Kidney epithelial cell (primary cell): ENCODE results near the gene INA. TPM values are rescaled to one million over a fixed set of nuclear protein-coding genes. Genes with fewer than 3 reads are reported as not detected.

Experiments
- DNase-seq: peaks from one replicate; pipeline ENCODE4 v3.0.0-alpha.2; 2010; ENCODE audit warnings: low read depth
- H3K27me3 ChIP-seq: 2 replicates; pipeline ENCODE4 v1.6.0; 2011; ENCODE audit warnings: low read length; ENCODE audit not compliant: control insufficient read depth, insufficient read depth
- H3K36me3 ChIP-seq: 2 replicates; pipeline ENCODE4 v1.5.1; 2011; ENCODE audit warnings: low read length; ENCODE audit not compliant: control insufficient read depth, insufficient read depth
- H3K4me3 ChIP-seq: 2 replicates; pipeline ENCODE4 v1.5.1; 2011; ENCODE audit warnings: low read depth, mild to moderate bottlenecking, control low read depth, low read length
- CTCF ChIP-seq: IDR thresholded peaks from 2 replicates; pipeline ENCODE4 v1.5.1; 2011; ENCODE audit warnings: mild to moderate bottlenecking, moderate library complexity, low read length, control low read depth, inconsistent platforms; ENCODE audit not compliant: insufficient read depth, poor library complexity, severe bottlenecking
- total RNA-seq: library from RNA; depleted of rRNA; stranded (reverse); fragments of >200 nt; gene quantifications from 2 replicates; pipeline ENCODE4 v1.2.3, GENCODE V29; 2015

Gene INA
- total RNA-seq, 1 donor from 2014 or later: 8.1 TPM

- H3K36me3 ChIP-seq: no peaks in the 10 kb centered on the region
- DNase-seq: no peak
- H3K4me3 ChIP-seq: no peak overlapping the region
- no peak for TF ChIP-seq CTCF
- peaks cover 2% of the 10 kb centered on the region for H3K27me3 ChIP-seq
Observed at GRCh38 chr10:103284170-103284569, 7.2 kb downstream of the INA start.

GRCh38 chr10:103287992-103288391, 11.1 kb downstream of the INA start:
- no peak for TF ChIP-seq CTCF
- no peak overlapping the region for H3K4me3 ChIP-seq
- DNase-seq: no peak
- no peaks in the 10 kb centered on the region for H3K36me3 ChIP-seq
- no peaks in the 10 kb centered on the region for H3K27me3 ChIP-seq

- H3K27me3 ChIP-seq: no peaks in the 10 kb centered on the region
- no peak overlapping the region for H3K4me3 ChIP-seq
- no peak for DNase-seq
- TF ChIP-seq CTCF: no peak
- H3K36me3 ChIP-seq: no peaks in the 10 kb centered on the region
Observed at GRCh38 chr10:103291588-103291987, 14.7 kb downstream of the INA start.

- no peak for DNase-seq
- no peak for TF ChIP-seq CTCF
- H3K36me3 ChIP-seq: no peaks in the 10 kb centered on the region
- no peak overlapping the region for H3K4me3 ChIP-seq
- H3K27me3 ChIP-seq: no peaks in the 10 kb centered on the region
Observed at GRCh38 chr10:103295374-103296015, 18.6 kb downstream of the INA start.

GRCh38 chr10:103307594-103307993, 30.7 kb downstream of the INA start:
- DNase-seq: no peak
- no peak for TF ChIP-seq CTCF

GRCh38 chr10:103310197-103310596, 33.3 kb downstream of the INA start:
- TF ChIP-seq CTCF: no peak
- Histone ChIP-seq H3K27me3 (no peaks in the 10 kb centered on the region), H3K36me3 (no peaks in the 10 kb centered on the region), H3K4me3 (no peak overlapping the region)
- no peak for DNase-seq

More at GRCh38 chr10:103307594-103307993, 30.7 kb downstream of the INA start:
- Histone ChIP-seq H3K27me3 (no peaks in the 10 kb centered on the region), H3K36me3 (no peaks in the 10 kb centered on the region), H3K4me3 (no peak overlapping the region)
